Stimulated activated CD8-positive, alpha-beta memory T cell treated with anti-CD3 and anti-CD28 coated beads, Interleukin-4, amount 100 ng/mL, for 1 hour (primary cell): Measurements from ENCODE around the gene NUP98.
A peak's percentile ranks its signal among the peaks of the same experiment; 100 is the strongest.
"Not testable (repeated sequence)": the region's sequence is repeated elsewhere in the genome, so short reads cannot be mapped to it uniquely, and the experiment has no call there.

Experiments
- DNase-seq, 2 donors: peaks; one replicate each; pipeline ENCODE4 v3.0.0-alpha.2; 2020; ENCODE audit warnings: low read depth in 2 of 2, low spot score in 1 of 2

NUP98 gene

DNA sequence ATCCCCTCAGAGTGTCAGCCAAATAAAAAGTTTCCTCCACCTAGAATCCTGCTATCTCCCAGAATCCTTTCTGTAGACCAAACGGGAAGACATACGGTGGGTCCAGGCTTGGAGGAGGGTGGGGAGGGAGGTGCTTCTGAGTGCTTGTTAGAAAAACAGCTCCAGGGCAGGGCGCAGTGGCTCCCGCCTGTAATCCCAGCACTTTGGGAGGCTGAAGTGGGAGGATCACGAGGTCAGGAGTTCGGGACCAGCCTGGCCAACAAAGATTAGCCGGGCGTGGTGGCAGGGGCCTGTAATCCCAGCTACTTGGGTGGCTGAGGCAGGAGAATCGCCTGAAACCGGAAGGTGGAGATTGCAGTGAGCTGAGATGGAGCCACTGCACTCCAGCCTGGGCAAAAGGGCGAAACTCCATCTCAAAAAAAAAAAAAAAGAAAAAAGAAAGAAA lies 154.2 kb downstream of the NUP98 start:
- DNase-seq: not testable (repeated sequence)

DNA sequence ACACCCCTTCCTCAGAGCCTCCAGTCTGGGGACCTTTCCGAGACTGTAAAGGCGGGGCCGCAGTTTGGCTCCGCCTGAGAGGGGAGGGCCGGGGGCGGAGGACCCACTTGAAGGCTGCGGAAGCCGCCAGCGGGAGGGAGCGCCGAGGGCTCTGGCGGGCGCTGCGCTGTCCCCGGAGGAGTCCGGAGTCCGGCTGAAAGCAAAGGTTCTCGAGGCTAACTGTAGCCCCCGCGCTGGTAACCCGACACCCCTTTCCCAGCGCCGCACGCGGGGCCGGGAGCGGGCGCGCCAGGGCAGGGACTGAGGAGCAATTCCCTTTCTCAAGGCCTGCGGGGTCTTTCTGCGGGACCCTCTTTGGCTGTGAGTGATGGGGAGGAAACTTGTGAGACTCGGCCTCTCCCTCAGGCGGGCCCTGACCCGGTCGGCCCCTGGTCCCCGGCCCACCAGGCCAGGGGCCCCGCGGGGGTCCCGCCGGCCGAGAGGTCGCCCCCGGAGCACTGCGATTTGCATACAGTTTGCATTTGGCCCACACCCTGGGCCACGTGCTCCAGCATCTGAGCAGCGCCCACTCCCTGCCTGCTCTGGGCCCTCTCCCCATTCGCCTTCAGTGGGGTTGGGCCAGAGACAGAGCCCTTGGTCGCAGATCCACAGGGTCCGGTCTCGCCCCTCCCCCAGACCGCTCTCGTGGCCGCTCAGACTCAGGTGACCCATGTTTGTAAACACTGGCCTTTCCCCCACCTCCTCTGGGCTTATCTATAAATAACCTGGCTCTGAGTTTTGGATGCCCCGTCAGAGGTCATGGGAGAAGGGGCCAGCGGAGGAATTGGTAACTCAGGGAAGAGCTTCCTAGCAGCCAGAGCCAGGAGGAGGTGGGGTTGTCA lies 155.0 kb downstream of the NUP98 start:
- peak; percentile 11 to 24 for DNase-seq

DNA sequence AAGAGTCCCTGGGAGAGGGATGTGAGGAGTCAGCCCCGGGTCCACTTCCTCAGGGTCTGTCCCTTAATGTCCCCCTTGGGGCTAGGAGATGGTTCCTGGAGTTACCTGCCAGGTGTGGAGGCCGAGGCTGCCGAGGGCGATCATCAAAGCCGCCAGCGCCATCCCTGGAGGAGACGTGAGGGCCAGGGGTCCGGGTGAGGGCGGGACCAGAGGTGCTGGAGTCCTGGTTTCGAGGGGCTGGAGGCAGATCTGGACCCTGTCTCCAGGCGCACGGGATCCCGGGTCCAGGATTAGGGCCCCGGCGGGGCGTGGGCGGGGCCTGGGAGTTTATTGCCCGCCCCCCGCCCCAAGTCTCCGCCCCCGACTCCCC lies 155.7 kb downstream of the NUP98 start, which contains the start of gene ART5:
ART5 (minus strand) TSS at position 292 of the 370 bp plus-strand sequence; CDS start at position 162, 130 bp downstream.
- DNase-seq: no peak

DNA sequence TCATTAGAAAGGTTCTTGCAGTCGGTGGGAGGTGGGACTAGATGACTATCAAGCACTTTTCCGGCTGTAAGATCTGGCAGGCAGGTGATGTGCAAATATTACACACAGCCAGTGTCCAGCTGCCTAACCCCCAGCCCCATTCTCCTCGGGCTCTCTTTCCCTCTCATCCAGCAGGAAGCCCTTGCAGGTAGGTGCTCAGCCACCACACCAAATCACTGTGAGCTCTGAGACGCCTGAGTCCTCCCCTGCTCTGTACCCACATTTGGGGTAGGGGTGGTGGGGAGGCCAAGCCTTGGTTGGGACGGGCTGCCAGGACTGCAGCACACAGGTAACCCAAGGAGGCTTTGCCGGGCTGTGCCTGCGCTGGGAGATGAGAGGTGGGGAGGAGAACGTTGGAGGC lies 156.2 kb downstream of the NUP98 start:
- DNase-seq: no peak

DNA sequence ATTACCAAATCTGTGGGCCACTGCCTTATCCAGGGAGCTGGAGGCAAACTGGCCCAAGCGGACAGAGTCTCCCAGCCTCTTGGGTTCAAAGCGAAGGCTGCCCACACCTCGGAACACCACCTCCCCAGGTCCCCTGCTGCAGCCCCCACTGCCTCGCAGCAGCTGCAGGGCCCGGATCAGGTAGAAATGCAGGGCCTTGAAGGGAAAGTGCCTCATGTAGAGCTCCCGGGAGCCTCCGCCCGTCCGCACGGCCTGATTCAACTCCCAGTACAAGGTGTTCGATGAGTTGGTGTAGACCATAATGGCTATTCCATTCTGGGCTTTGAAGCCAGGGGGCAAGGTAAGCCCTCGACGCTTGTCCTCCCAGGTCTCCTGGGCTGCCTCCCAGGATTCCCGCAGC lies 157.5 kb downstream of the NUP98 start:
- DNase-seq: no peak

DNA sequence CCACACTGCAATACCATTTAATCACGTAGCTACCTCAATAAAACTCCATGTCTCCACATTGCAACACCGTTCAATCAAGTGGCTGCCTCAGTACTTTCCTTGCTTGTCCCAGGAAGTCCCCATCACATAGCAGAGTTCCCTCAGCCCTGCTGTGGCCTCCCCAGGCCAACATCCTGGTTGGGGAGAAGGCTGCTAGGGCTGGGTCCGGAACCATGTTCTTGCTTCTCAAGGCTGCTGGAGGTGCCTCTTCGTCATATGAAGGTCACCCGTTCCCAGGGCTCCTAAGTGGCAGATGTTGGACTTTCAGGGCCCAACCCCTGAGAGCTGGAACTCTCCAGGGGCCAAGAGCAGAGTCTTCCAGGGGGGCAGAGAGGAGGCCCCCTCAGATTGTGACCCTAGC lies 158.8 kb downstream of the NUP98 start:
- no peak for DNase-seq

DNA sequence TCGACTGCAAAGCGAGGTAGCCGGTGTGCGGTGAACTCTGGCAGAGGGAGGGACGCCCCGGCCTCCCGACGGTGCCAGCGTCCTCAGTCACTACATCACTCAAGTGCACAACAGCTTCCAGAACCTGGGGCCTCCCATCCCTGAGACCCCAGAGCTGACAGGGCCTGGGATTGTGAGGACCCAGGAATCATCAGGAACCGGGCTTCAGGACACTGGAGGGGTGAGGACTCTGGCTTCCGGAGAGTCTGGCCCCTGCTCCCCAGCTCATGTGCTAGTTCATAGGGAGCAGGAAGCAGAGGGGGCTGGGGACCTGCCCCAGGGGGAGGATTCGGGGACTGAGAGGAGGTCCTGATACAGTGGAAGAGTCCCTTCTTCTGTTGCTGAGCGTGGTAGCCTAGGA lies 160.2 kb downstream of the NUP98 start:
- no peak for DNase-seq

DNA sequence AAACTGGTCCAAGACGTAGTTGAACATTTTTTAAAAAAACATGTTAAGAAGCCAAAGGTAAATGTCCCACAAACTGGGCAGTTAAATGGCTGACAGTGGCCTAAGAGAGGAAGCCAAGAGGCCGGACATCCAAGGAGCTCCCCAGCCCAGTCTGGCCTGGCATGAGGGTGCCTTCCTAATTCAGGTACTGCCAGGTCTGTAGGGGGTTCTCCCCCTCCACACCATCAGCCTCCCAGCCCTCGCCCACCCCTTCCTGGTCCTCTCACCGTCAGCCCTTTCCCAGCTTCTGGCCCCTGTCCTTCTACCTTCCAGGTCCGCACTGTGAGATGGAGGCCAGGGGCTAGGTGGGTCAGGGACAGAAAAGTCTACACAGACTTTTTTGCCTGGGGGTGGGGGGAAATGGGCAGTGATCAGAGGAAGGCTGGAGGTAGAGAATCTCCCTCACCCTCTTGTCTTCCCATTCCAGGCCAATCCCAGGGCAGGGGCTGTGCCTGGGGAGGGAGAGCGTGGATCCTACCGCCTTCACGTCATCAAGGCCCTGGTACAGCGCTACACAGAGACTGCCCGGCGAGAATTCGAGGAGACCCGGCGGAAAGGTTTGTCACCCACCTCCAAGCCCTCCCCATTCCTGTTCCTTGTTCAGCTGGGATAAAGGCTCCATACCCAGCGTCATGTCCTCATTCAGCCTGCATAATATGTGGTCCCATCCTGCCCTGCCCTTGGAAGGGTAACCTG lies 161.5 kb downstream of the NUP98 start:
- no peak for DNase-seq

DNA sequence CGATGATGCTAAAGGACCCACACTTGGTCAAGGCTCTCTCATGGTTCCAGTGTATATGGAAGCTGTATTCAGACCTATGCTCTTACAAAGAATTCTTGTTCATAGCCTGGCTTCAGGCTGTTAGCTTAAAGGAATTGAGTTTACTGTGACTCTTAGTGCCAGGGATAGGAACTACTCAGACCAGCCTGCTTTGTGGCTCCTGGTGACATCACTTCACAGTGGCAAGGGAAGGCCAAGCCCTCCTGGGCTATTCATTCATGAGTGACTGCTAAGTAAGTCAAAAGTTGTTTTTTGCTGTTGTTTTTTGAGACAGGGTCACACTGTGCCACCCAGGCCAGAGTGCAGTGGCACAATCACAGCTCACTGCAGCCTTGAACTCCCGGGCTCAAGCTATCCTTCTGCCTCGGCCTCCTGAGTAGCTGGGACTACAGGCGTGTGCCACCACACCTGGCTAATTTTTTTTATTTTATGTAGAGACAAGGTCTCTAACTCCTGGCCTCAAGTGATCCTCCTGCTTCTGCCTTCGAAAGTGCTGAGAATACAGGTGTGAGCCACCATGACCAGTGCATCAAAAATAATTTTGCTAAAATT lies 165.2 kb downstream of the NUP98 start:
- no peak for DNase-seq

DNA sequence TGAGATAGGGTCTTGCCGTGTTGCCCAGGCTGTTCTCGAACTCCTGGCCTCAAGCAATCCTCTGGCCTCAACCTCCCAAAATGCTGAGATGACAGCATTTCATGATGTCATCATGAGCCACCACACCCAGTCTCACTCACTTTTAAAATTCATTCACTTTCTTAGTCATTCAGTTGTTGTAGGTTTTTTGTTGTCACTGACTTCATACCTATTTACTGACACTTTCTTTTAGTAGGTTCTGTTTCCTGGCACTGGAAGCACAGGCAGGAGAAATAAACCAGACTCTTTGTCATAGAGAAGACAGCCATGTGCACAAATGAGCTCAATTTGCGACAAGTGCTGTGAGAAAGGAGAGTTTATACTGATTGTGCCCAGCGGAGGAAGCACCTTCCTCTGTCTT lies 166.0 kb downstream of the NUP98 start:
- no peak for DNase-seq

DNA sequence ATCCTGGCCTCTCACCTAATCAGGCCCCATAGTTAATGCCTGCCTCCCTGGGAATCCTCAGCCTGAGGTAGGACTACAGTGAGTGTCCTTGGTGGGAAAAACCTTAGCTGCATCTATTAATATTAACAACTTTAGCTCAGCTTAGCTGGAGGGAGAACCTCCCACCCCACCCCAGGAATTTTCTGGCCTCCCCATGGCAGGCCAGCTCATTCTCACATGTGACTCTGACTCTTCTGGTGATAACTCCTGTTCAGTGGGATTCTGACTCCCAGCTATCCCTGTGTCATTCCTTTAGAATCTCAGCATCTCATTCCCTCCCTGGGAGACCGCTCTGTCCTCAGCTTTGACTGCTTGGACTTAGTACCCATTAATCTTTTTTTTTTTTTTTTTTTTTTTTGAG lies 170.1 kb downstream of the NUP98 start:
- DNase-seq: no peak

DNA sequence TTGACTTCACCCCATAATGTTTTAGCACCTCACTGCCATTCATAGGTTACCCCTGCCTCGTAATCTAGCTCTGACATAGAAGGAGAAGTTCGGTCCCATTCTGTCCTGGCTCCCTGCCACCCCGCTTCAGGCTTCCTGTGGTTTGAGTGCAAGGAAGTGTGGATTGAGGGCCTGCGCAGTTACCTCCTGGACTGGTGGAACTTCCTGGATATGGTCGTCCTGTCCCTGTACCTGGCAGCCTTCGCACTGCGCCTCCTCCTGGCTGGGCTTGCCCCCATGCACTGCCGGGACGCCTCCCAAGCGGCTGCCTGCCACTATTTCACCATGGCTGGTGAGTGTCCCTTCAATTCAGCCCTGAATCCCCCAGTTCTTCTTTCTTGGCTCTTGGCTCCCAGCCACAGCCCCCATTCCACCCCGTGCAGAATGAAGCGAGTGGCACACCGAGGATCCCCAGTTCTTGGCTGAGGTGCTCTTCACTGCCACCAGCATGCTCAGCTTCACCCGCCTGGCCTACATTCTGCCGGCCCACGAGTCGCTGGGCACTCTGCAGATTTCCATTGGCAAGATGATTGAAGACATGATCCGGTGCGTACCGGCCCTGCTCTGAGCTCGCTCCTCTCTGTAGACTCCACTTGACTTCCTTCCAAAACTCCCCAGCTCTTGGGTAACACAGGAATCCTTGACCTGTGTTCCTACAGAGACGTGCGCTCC lies 170.9 kb downstream of the NUP98 start:
- no peak for DNase-seq
